Mucosa of stomach (tissue), 1 donor: ENCODE measurements around the gene CCDC88C.

Source experiments
- H3K27me3 ChIP-seq: one replicate; pipeline ENCODE4 v1.7.0; 2013; ENCODE audit warnings: mild to moderate bottlenecking, low read length; ENCODE audit not compliant: control insufficient read depth, insufficient read depth
- H3K36me3 ChIP-seq: one replicate; pipeline ENCODE4 v1.7.0; 2013; ENCODE audit warnings: low read length; ENCODE audit not compliant: control insufficient read depth, insufficient read depth
- H3K4me1 ChIP-seq: one replicate; pipeline ENCODE4 v1.7.0; 2013; ENCODE audit warnings: mild to moderate bottlenecking, low read length; ENCODE audit not compliant: control insufficient read depth, insufficient read depth
- H3K4me3 ChIP-seq: one replicate; pipeline ENCODE4 v1.7.0; 2013; ENCODE audit warnings: low read length
- H3K9ac ChIP-seq: one replicate; pipeline ENCODE4 v1.7.0; 2013; ENCODE audit warnings: mild to moderate bottlenecking, low read length, moderate library complexity
- H3K9me3 ChIP-seq: one replicate; pipeline ENCODE4 v1.7.0; 2013; ENCODE audit warnings: mild to moderate bottlenecking, low read length, moderate library complexity; ENCODE audit not compliant: control insufficient read depth
- donor health status: Pancreatic carcinoma.

Gene CCDC88C

GRCh38 chr14:91261115-91261514 is 156.5 kb downstream of the CCDC88C start:
- no peak overlapping the region for H3K9ac ChIP-seq
- H3K27me3 ChIP-seq: peaks cover 24% of the 10 kb centered on the region
- no peaks in the 10 kb centered on the region for H3K36me3 ChIP-seq
- no peak overlapping the region for H3K4me3 ChIP-seq
- no peaks in the 10 kb centered on the region for H3K9me3 ChIP-seq
- peaks cover 18% of the 10 kb centered on the region for H3K4me1 ChIP-seq

- no peak overlapping the region for H3K9ac ChIP-seq
- peaks cover 6% of the 10 kb centered on the region for H3K4me1 ChIP-seq
- H3K9me3 ChIP-seq: no peaks in the 10 kb centered on the region
- H3K4me3 ChIP-seq: no peak overlapping the region
- no peaks in the 10 kb centered on the region for H3K36me3 ChIP-seq
- H3K27me3 ChIP-seq: peaks cover 19% of the 10 kb centered on the region
Measured at GRCh38 chr14:91258876-91259275, 158.7 kb downstream of the CCDC88C start.

- no peaks in the 10 kb centered on the region for H3K4me1 ChIP-seq
- no peaks in the 10 kb centered on the region for H3K36me3 ChIP-seq
- H3K9me3 ChIP-seq: no peaks in the 10 kb centered on the region
- H3K4me3 ChIP-seq: no peak overlapping the region
- no peak overlapping the region for H3K9ac ChIP-seq
- peaks cover 16% of the 10 kb centered on the region for H3K27me3 ChIP-seq
Measured at GRCh38 chr14:91258011-91258618, 159.5 kb downstream of the CCDC88C start.

- H3K4me3 ChIP-seq: no peak overlapping the region
- H3K27me3 ChIP-seq: peaks cover 16% of the 10 kb centered on the region
- H3K9ac ChIP-seq: no peak overlapping the region
- no peaks in the 10 kb centered on the region for H3K9me3 ChIP-seq
- no peaks in the 10 kb centered on the region for H3K36me3 ChIP-seq
- H3K4me1 ChIP-seq: no peaks in the 10 kb centered on the region
Measured at GRCh38 chr14:91257328-91258010, 160.2 kb downstream of the CCDC88C start.

- no peak overlapping the region for H3K9ac ChIP-seq
Measured at GRCh38 chr14:91256661-91257060, 161.0 kb downstream of the CCDC88C start.

GRCh38 chr14:91255026-91255695 is 162.5 kb downstream of the CCDC88C start:
- H3K4me1 ChIP-seq: peaks cover 4% of the 10 kb centered on the region
- H3K27me3 ChIP-seq: peaks cover 16% of the 10 kb centered on the region
- no peaks in the 10 kb centered on the region for H3K9me3 ChIP-seq
- no peaks in the 10 kb centered on the region for H3K36me3 ChIP-seq
- H3K4me3 ChIP-seq: no peak overlapping the region
- no peak overlapping the region for H3K9ac ChIP-seq

More at GRCh38 chr14:91256661-91257060, 161.0 kb downstream of the CCDC88C start:
- H3K9me3 ChIP-seq: no peaks in the 10 kb centered on the region
- peaks cover 16% of the 10 kb centered on the region for H3K27me3 ChIP-seq
- H3K4me1 ChIP-seq: no peaks in the 10 kb centered on the region
- H3K36me3 ChIP-seq: no peaks in the 10 kb centered on the region
- no peak overlapping the region for H3K4me3 ChIP-seq

GRCh38 chr14:91254461-91254860 is 163.2 kb downstream of the CCDC88C start:
- Histone ChIP-seq H3K36me3 (no peaks in the 10 kb centered on the region), H3K9ac (no peak overlapping the region), H3K4me1 (peaks cover 7% of the 10 kb centered on the region), H3K9me3 (no peaks in the 10 kb centered on the region), H3K27me3 (peaks cover 16% of the 10 kb centered on the region), H3K4me3 (no peak overlapping the region)

GRCh38 chr14:91253795-91254323 is 163.8 kb downstream of the CCDC88C start:
- peaks cover 7% of the 10 kb centered on the region for H3K4me1 ChIP-seq

GRCh38 chr14:91252871-91253794 is 164.5 kb downstream of the CCDC88C start:
- Histone ChIP-seq H3K27me3 (peaks cover 16% of the 10 kb centered on the region), H3K4me1 (peaks cover 7% of the 10 kb centered on the region), H3K9ac (peak overlapping the region; percentile 47), H3K36me3 (no peaks in the 10 kb centered on the region), H3K9me3 (no peaks in the 10 kb centered on the region), H3K4me3 (peak overlapping the region; percentile 15)

More at GRCh38 chr14:91253795-91254323, 163.8 kb downstream of the CCDC88C start:
- H3K4me3 ChIP-seq: no peak overlapping the region
- no peaks in the 10 kb centered on the region for H3K36me3 ChIP-seq
- peak overlapping the region; percentile 47 for H3K9ac ChIP-seq
- H3K27me3 ChIP-seq: peaks cover 16% of the 10 kb centered on the region
- H3K9me3 ChIP-seq: no peaks in the 10 kb centered on the region

GRCh38 chr14:91250912-91251311 is 166.7 kb downstream of the CCDC88C start:
- H3K4me1 ChIP-seq: peaks cover 7% of the 10 kb centered on the region

GRCh38 chr14:91249841-91250616 is 167.6 kb downstream of the CCDC88C start:
- H3K36me3 ChIP-seq: no peaks in the 10 kb centered on the region
- no peaks in the 10 kb centered on the region for H3K9me3 ChIP-seq
- H3K4me3 ChIP-seq: no peak overlapping the region
- H3K9ac ChIP-seq: no peak overlapping the region
- peaks cover 7% of the 10 kb centered on the region for H3K27me3 ChIP-seq
- H3K4me1 ChIP-seq: peaks cover 8% of the 10 kb centered on the region

More at GRCh38 chr14:91250912-91251311, 166.7 kb downstream of the CCDC88C start:
- Histone ChIP-seq H3K4me3 (no peak overlapping the region), H3K9ac (no peak overlapping the region), H3K27me3 (peaks cover 10% of the 10 kb centered on the region), H3K9me3 (no peaks in the 10 kb centered on the region), H3K36me3 (no peaks in the 10 kb centered on the region)
